Inferior parietal cortex (tissue), 1 donor: ENCODE results near the gene HEPH.
"Not testable (repeated sequence)": the region's sequence is repeated elsewhere in the genome, so short reads cannot be mapped to it uniquely, and the experiment has no call there.

Experiments
- DNase-seq: peaks from one replicate; pipeline ENCODE4 v3.0.0-alpha.2; 2016; ENCODE audit errors: extremely low spot score

The HEPH gene, protein sequence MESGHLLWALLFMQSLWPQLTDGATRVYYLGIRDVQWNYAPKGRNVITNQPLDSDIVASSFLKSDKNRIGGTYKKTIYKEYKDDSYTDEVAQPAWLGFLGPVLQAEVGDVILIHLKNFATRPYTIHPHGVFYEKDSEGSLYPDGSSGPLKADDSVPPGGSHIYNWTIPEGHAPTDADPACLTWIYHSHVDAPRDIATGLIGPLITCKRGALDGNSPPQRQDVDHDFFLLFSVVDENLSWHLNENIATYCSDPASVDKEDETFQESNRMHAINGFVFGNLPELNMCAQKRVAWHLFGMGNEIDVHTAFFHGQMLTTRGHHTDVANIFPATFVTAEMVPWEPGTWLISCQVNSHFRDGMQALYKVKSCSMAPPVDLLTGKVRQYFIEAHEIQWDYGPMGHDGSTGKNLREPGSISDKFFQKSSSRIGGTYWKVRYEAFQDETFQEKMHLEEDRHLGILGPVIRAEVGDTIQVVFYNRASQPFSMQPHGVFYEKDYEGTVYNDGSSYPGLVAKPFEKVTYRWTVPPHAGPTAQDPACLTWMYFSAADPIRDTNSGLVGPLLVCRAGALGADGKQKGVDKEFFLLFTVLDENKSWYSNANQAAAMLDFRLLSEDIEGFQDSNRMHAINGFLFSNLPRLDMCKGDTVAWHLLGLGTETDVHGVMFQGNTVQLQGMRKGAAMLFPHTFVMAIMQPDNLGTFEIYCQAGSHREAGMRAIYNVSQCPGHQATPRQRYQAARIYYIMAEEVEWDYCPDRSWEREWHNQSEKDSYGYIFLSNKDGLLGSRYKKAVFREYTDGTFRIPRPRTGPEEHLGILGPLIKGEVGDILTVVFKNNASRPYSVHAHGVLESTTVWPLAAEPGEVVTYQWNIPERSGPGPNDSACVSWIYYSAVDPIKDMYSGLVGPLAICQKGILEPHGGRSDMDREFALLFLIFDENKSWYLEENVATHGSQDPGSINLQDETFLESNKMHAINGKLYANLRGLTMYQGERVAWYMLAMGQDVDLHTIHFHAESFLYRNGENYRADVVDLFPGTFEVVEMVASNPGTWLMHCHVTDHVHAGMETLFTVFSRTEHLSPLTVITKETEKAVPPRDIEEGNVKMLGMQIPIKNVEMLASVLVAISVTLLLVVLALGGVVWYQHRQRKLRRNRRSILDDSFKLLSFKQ

GRCh38 chrX:66163849-66164411 lies at the start of gene HEPH:
TSS of gene HEPH (plus strand) at chrX:66164247. CDS start at chrX:66170571, 6,324 bp downstream.
- peak; percentile 1 for DNase-seq

DNA sequence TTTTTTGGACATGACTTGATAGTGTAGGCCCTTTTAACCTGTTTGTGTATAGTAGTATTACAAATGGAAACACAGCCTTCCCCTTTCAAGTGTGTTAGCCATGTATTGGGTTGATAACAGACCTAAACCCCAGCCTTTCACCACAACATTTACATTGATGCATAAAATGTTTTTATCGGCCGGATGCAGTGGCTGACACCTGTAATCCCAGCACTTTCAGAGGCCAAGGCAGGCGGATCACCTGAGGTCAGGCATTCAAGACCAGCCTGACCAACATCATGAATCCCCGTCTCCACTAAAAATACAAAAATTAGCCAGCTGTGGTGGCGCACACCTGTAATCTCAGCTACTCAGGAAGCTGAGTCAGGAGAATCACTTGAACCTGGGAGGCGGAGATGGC lies 45.3 kb upstream of the HEPH start:
- not testable (repeated sequence) for DNase-seq

DNA sequence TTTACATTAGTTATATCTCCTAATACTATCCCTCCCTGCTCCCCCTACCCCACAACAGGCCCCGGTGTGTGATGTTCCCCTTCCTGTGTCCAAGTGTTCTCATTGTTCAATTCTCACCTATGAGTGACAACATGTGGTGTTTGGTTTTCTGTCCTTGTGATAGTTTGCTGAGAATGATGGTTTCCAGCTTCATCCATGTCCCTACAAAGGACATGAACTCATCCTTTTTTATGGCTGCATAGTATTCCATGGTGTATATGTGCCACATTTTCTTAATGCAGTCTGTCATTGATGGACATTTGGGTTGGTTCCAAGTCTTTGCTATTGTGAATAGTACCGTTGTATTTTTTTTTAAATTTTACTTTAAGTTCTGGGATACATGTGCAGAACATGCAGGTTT lies 42.7 kb upstream of the HEPH start:
- DNase-seq: not testable (repeated sequence)

GRCh38 chrX:66126662-66127061 lies 37.4 kb upstream of the HEPH start:
- DNase-seq: no peak

GRCh38 chrX:66130469-66130868 lies 33.6 kb upstream of the HEPH start:
- no peak for DNase-seq

- DNase-seq: not testable (repeated sequence)
These were observed 28.8 kb upstream of the HEPH start for GRCh38 chrX:66135284-66135683.

DNA sequence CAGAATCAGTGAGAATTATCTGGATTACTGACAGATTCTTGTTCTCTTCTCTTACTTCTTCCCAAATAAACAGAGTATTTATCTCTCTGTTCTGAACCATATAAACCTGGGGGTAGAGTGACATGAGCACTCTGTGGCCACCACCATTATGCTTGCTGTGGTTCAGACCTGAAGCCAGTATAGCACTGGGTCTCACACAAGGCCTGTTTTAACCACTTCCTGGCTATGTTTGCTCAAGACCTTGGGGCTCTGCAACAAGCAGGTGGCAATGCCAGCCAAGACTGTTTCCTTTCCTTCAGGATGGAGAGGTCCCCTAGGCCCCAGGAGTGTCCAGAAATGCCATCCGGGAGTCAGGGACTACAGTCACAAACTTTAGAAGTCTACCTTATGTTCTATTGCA lies 21.7 kb upstream of the HEPH start:
- no peak for DNase-seq

- DNase-seq: no peak
These were observed 19.8 kb upstream of the HEPH start for GRCh38 chrX:66144258-66144657.

- DNase-seq: no peak
These were observed 14.5 kb upstream of the HEPH start for GRCh38 chrX:66149519-66149918.

GRCh38 chrX:66150163-66150562 lies 13.9 kb upstream of the HEPH start:
- no peak for DNase-seq

DNA sequence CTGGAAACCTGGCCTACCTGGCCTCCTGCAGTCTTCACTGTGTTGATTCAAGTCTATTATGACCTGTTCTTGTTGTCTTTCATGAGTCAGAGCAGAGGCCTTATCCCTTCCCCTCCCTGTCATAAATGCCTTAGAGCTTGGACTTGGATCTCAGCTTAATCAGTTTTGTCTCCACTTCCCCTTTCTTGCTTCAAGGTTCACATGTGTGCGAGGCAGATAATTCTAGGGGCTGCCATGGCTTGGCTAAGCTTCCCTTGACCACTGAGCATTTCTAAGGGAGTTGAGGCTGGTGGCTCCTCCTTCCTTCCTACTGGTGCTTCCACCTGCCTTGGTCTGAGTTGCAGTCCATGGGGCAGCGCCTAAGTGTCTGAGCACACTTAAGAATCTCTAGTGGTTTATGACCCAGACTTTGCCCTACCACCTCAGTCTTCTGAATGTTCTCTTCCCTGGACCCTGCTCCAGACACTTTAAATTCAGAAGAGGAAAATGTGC lies 1.7 kb upstream of the HEPH start:
- peak; percentile 27 for DNase-seq

GRCh38 chrX:66163447-66163846 lies 600 bp upstream of the HEPH start:
- DNase-seq: no peak

GRCh38 chrX:66164470-66164869 lies 423 bp downstream of the HEPH start:
- peak; percentile 8 for DNase-seq

- DNase-seq: no peak
These were observed 884 bp downstream of the HEPH start for GRCh38 chrX:66164931-66165330.

DNA sequence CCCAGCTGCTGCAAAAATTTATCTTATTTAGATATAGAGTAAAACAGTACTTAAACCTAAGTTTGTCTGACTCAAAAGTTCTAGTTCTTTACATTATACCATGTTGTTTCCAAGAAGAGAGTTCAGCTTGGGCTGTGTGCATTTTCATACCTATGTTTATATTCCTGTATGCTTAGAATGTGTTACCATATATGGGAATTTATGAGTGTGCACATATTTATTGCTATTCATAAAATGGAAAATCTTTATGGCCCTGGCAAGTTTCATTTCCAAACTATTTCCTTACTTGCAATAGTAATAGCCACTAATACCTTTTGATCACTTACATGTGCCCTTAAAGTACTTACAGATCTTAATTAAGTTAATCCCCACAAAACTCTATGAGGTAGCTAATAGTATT lies 2.6 kb downstream of the HEPH start:
- DNase-seq: no peak

DNA sequence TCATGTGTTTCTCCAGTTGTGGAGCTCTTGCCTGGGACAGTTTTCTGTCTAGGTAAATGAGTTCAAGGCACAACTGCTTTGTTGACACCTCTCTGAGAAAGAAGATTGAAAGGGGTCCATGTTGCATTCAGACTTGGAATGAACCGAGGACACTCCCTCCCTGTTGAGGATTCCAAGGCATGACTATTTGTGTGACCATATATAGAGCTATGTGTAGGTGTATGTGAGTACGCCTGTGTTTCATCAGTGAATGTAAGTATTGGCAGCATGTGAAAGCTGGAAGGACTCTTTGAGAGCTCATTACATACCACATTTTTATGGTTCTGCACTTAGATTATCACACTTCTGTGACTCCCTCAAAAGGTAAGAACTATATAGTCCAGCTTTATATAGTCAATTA lies 3.4 kb downstream of the HEPH start:
- no peak for DNase-seq

DNA sequence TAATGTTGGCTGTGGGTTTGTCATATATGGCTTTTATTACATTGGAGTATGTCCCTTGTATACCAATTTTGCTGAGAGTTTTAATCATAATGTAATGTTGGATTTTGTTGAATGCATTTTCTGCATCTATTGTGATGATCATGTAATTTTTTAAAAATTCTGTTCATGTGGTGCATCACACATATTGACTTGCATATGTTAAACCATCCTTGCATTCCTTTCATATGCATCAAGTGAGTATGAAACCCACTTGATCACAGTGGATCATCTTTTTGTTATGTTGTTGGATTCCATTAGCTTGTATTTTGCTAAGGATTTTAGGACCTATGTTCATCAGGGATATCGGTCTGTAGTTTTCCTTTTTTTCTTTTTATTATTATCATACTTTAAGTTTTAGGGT lies 12.1 kb downstream of the HEPH start:
- no peak for DNase-seq

- DNase-seq: no peak
These were observed 27.5 kb downstream of the HEPH start for GRCh38 chrX:66191563-66191962.

- DNase-seq: no peak
These were observed 29.8 kb downstream of the HEPH start for GRCh38 chrX:66193821-66194220.

- no peak for DNase-seq
These were observed 36.1 kb downstream of the HEPH start for GRCh38 chrX:66200050-66200664.
